Sigmoid colon (tissue), 4 donors: ENCODE measurements around the gene TMPO.
"Not testable (repeated sequence)": the region's sequence is repeated elsewhere in the genome, so short reads cannot be mapped to it uniquely, and the experiment has no call there.

ENCODE experiments used
- EP300 ChIP-seq, 4 donors: sonication (generic); formaldehyde crosslinking; IDR thresholded peaks; one replicate each; pipeline ENCODE4 v1.6.1; 2017; ENCODE audit warnings: antibody characterized with exemption in 4 of 4
- POLR2A ChIP-seq, 2 donors: fragments of 450-650 bp; IDR thresholded peaks; one replicate each; pipeline ENCODE4 v1.6.1; 2016; ENCODE audit warnings: antibody characterized with exemption in 2 of 2, mild to moderate bottlenecking in 2 of 2, moderate library complexity in 2 of 2
- POLR2AphosphoS5 ChIP-seq, 4 donors: sonication (generic); formaldehyde crosslinking; IDR thresholded peaks; one replicate each; pipeline ENCODE4 v1.6.1; 2017; ENCODE audit warnings: antibody characterized with exemption in 4 of 4
- TF ChIP-seq, protein P1 (sequence below), 4 experiments: fragments of 450-650 bp in 3 of 4; fragments of 200-600 bp in 1 of 4; IDR thresholded peaks; one replicate each; pipeline ENCODE4 v1.5.1; 2016 to 2019; ENCODE audit warnings: antibody characterized with exemption in 4 of 4, mild to moderate bottlenecking in 3 of 4, moderate library complexity in 2 of 4

GRCh38 chr12:98511806-98512205 is 3.6 kb upstream of the TMPO start:
- TF ChIP-seq, protein P1, sequence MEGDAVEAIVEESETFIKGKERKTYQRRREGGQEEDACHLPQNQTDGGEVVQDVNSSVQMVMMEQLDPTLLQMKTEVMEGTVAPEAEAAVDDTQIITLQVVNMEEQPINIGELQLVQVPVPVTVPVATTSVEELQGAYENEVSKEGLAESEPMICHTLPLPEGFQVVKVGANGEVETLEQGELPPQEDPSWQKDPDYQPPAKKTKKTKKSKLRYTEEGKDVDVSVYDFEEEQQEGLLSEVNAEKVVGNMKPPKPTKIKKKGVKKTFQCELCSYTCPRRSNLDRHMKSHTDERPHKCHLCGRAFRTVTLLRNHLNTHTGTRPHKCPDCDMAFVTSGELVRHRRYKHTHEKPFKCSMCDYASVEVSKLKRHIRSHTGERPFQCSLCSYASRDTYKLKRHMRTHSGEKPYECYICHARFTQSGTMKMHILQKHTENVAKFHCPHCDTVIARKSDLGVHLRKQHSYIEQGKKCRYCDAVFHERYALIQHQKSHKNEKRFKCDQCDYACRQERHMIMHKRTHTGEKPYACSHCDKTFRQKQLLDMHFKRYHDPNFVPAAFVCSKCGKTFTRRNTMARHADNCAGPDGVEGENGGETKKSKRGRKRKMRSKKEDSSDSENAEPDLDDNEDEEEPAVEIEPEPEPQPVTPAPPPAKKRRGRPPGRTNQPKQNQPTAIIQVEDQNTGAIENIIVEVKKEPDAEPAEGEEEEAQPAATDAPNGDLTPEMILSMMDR (IDR thresholded peaks at IDR 0.05): not testable (repeated sequence)
- TF ChIP-seq EP300, POLR2A, POLR2AphosphoS5 (IDR thresholded peaks at IDR 0.05): not testable (repeated sequence)
